GM19468 (cell line): ENCODE measurements around the gene LCMT1.
A peak's percentile ranks its signal among the peaks of the same experiment; 100 is the strongest.
"Not testable (repeated sequence)": the region's sequence is repeated elsewhere in the genome, so short reads cannot be mapped to it uniquely, and the experiment has no call there.

ENCODE experiments used
- ATAC-seq: cut with Tn5 transposase; IDR thresholded peaks from one replicate; pipeline ENCODE4 v1.9.1; 2021; ENCODE audit warnings: mild to moderate bottlenecking, moderate library complexity, moderate number of reproducible peaks; ENCODE audit not compliant: unreplicated experiment; ENCODE audit errors: extremely low read depth

Gene LCMT1

GRCh38 chr16:25111403-25112166 lies at the start of gene LCMT1:
TSS of gene LCMT1 (plus strand) at chr16:25111742. CDS start at chr16:25111884, 142 bp downstream.
- ATAC-seq = peak; percentile 84

GRCh38 chr16:25063102-25063501 lies 48.4 kb upstream of the LCMT1 start:
- ATAC-seq = no peak

- ATAC-seq = no peak
Observed at GRCh38 chr16:25063865-25064264, 47.7 kb upstream of the LCMT1 start.

DNA sequence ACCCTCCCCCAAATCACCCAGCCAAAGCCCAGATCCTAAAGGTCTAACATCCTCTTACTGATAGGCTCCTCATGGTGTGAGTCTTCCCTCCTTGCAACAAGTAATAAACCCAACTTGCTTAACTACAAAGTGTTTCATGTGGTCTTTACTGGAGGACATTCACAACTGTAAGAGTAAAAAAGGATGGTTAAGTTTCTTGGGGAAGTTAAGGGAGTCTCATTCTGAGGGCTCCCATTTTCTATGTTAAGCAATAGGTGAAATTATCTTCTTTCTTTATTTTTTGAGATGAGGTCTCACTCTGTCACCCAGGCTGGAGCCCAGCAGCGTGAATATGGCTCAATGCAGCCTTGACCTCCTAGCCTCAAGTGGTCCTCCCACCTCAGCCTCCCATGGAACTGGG lies 47.3 kb upstream of the LCMT1 start:
- not testable (repeated sequence) for ATAC-seq

DNA sequence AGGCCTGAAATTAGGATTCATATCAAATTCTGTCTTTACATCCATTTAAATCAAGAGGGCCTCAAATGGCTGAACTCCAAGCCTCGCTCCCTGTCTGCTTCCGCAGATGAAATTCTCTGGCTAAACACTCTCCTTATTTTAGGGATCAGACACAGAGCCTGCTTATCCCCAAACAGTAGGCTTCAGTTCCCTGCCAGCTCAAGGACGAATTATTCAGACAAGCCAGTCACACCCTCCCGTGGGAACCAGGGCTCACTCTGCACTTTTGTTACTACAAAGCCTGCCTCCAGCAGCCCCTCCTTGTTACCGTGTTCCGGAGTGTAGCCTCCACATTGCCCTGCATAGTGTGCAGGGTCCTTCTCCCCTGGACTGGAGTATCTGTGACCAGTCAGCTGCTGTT lies 46.6 kb upstream of the LCMT1 start:
- no peak for ATAC-seq

DNA sequence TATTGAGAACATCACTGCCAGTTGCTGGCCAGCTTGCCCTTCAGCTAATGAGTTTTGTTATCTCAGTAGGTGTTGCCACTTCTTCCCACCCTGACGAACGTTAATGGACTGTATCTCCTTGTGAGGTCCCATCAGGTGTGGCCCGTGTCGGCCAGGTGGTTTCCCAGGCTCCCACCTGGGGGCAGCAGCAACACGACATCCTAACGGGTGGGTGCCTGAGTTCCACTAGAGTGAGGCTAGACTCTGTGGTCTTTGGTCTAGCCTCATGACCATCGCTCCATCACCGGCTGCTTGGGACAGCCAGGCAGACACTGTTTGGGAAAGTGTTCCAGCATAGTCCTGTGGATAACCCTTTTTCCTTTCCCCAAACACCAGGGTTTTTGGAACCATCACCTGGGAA lies 45.6 kb upstream of the LCMT1 start:
- no peak for ATAC-seq

DNA sequence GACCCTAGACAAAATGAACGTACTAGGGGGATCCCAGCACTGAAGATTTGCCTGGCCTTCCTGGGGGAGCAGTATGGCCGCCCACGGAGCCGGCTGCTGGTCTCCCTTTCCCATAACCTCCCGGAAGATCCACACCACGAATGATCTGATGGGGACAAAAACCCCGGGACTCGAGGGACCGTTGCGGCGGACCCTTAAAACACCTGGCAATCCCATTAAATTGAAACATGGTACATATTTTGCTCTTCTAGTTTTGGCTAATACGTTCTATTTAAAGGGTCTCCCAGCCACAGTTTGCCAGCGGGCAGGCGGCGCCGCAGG lies 45.2 kb upstream of the LCMT1 start:
- ATAC-seq = no peak

- ATAC-seq = peak; percentile 74
Observed at GRCh38 chr16:25066747-25067631, 44.6 kb upstream of the LCMT1 start.

- ATAC-seq = no peak
Observed at GRCh38 chr16:25073854-25074253, 37.7 kb upstream of the LCMT1 start.

- no peak for ATAC-seq
Observed at GRCh38 chr16:25078386-25078978, 33.1 kb upstream of the LCMT1 start.

- no peak for ATAC-seq
Observed at GRCh38 chr16:25079637-25080378, 31.7 kb upstream of the LCMT1 start.

DNA sequence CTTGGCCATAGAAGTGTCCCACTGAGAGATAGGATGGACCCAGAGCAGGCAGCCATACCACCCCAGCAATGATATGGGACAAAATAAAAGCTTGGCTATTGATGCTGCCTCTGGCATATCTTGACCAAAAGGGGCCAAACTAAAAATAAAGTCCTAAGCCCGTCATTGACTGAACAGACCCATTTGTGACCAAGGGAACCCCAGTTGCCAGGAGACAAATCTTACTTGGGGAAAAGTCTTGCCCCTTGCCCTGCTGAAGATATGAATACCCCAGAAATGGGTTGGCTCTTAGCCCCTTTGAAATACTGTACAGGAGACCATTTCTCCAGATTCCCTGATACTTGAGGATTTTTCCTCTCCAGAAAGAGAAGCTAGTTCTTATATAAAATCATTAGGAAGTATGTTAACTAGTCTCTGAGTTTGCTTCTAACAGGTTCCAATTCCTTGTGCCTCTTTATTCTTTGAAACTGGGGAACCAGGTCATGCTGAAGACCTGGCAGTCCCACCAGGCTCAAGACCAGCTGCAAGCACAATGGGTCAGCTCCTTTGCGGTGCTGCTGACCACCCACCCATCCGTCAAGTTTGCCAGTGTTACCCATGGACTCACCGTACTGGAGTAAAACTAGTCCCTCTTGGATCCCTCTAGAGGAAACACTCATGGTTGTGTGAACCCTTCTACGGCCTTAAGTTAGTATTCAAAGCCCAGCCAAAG lies 31.0 kb upstream of the LCMT1 start:
- no peak for ATAC-seq

- no peak for ATAC-seq
Observed at GRCh38 chr16:25081702-25082101, 29.8 kb upstream of the LCMT1 start.

GRCh38 chr16:25083065-25083464 lies 28.5 kb upstream of the LCMT1 start:
- ATAC-seq = no peak

GRCh38 chr16:25083701-25084100 lies 27.8 kb upstream of the LCMT1 start:
- no peak for ATAC-seq

GRCh38 chr16:25084797-25085196 lies 26.7 kb upstream of the LCMT1 start:
- no peak for ATAC-seq

GRCh38 chr16:25087761-25088160 lies 23.8 kb upstream of the LCMT1 start:
- ATAC-seq = no peak

DNA sequence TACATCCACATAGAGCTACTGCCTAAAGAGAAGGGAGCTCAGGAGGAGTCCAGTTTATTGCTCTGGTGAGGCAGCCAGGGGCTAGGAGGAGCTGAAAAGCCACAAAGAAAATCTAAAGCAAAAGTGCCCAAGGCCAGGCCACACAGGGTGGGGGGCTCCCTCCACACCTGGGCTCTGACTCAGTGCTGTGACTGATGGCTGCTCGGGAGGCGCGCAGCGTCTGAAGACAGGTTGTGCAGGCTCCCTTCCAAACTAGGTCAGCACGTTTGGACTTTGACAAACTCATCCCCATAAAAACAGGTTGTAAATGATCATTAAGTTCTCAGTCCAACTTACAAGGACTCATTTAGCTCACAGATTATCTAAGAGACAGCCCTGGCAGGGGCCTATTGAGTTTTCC lies 22.2 kb upstream of the LCMT1 start:
- no peak for ATAC-seq

DNA sequence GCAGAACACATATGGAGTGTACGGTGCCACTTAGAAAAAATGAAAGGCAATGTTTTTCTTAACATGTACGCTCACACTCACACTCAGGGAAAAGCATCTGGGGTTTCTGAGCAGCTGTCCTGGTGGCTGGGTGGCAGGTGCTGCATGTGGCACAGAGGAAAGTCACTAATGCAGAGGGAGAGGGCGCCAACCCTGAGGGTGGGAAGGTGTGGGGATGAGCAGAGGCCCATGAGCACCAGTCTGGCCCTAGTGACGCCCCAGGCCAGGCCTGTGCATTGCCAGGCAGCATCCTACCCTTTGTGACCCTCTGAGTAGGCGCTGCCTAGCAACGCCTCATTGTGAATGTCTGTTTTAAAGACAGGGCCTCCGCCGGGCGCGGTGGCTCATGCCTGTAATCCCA lies 19.1 kb upstream of the LCMT1 start:
- ATAC-seq = no peak
